HG03103 (cell line): Measurements from ENCODE around the gene KCNS3.

Experiments used
- ATAC-seq: cut with Tn5 transposase; IDR thresholded peaks from one replicate; pipeline ENCODE4 v1.9.1; 2021; ENCODE audit warnings: low read depth; ENCODE audit not compliant: unreplicated experiment

KCNS3 gene

GRCh38 chr2:17979707-17980106 is 101.2 kb downstream of the KCNS3 start:
- no peak for ATAC-seq

GRCh38 chr2:17981936-17982335 is 103.5 kb downstream of the KCNS3 start:
- no peak for ATAC-seq
